Suprapubic skin (tissue), 4 donors: ENCODE measurements around the gene ANO2.

ENCODE experiments used
- CTCF ChIP-seq, 2 donors: fragments of 200-600 bp in 1 of 2; fragments of 450-650 bp in 1 of 2; sonication (generic) in 1 of 2; IDR thresholded peaks; one replicate each; pipeline ENCODE4 v1.5.1; 2016 to 2019; ENCODE audit warnings: antibody characterized with exemption in 2 of 2, mild to moderate bottlenecking in 1 of 2, moderate library complexity in 1 of 2
- EP300 ChIP-seq: sonication (generic); formaldehyde crosslinking; IDR thresholded peaks from one replicate; pipeline ENCODE4 v1.6.1; 2017; ENCODE audit warnings: antibody characterized with exemption
- POLR2A ChIP-seq, 2 donors: fragments of 450-650 bp; IDR thresholded peaks; one replicate each; pipeline ENCODE4 v1.6.1; 2017; ENCODE audit warnings: antibody characterized with exemption in 2 of 2, mild to moderate bottlenecking in 2 of 2, moderate library complexity in 2 of 2
- POLR2AphosphoS5 ChIP-seq, 3 donors: sonication (generic); formaldehyde crosslinking; IDR thresholded peaks; one replicate each; pipeline ENCODE4 v1.6.1; 2017; ENCODE audit warnings: antibody characterized with exemption in 3 of 3

- no peak for TF ChIP-seq EP300
- no peak for TF ChIP-seq CTCF (IDR thresholded peaks at IDR 0.05)
- TF ChIP-seq POLR2AphosphoS5 (IDR thresholded peaks at IDR 0.05): no peak
- no peak for TF ChIP-seq POLR2A (IDR thresholded peaks at IDR 0.05)
Measured at GRCh38 chr12:5570416-5570815, 374.6 kb downstream of the ANO2 start.
